ENCODE results near the gene AMER3. TPM values are rescaled to one million over a fixed set of nuclear protein-coding genes. Genes with fewer than 3 reads are reported as not detected.

The AMER3 gene
- total and polyA plus RNA-seq, 2 experiments from 2014 or later = 0.05 to 0.49 TPM

- Histone ChIP-seq H3K4me3 (no peak overlapping the region), H3K36me3 (ENCODE audit: insufficient read depth) (no peaks in the 10 kb centered on the region), H3F3A (replicated peaks; ENCODE audit: low read depth) (no peaks in the 10 kb centered on the region), H3K9me2 (ENCODE audit: insufficient read depth) (0 out of 2 replicates have a peak, but pooled peaks cover under 1% of the 10 kb centered on the region), H3K27ac (ENCODE audit: low read depth) (no peak overlapping the region), H4K20me1 (replicated peaks; ENCODE audit: insufficient read depth) (no peaks in the 10 kb centered on the region), H3K4me2 (no peak overlapping the region), H3K27me3 (ENCODE audit: insufficient read depth) (peaks cover 15% of the 10 kb centered on the region), H2AFZ (no peak overlapping the region), H3K79me2 (replicated peaks; ENCODE audit: insufficient read depth) (no peaks in the 10 kb centered on the region), H3K4me1 (ENCODE audit: insufficient read depth) (no peaks in the 10 kb centered on the region; the same call in 1 of the 2 replicates)
- H3K36me3 Mint-ChIP-seq (ENCODE audit: low read depth) = no peaks in the 10 kb centered on the region
- TF ChIP-seq EZH2phosphoT487 (IDR thresholded peaks at IDR 0.05; ENCODE audit: unreplicated experiment) (no peak), ZNF114 (CRISPR knock-in tag; IDR thresholded peaks at IDR 0.05) (no peak), CTCF (conservative IDR thresholded peaks at IDR 0.05; ENCODE audit: low read depth in 2 of 2) (no peak), STAT1 (IDR thresholded peaks at IDR 0.05; ENCODE audit: unreplicated experiment) (no peak), CREB1 (CRISPR knock-in tag; IDR thresholded peaks at IDR 0.05; ENCODE audit: low read depth) (no peak), REST (IDR thresholded peaks at IDR 0.05; ENCODE audit: unreplicated experiment) (no peak), EZH2 (IDR thresholded peaks at IDR 0.05; ENCODE audit: low read depth, unreplicated experiment) (no peak), ZNF462 (CRISPR knock-in tag; IDR thresholded peaks at IDR 0.05) (no peak), JUNB (IDR thresholded peaks at IDR 0.05; ENCODE audit: unreplicated experiment) (no peak), ZNF331 (CRISPR knock-in tag; IDR thresholded peaks at IDR 0.05; ENCODE audit: low read depth) (no peak)
- H3K27me3 Mint-ChIP-seq (ENCODE audit: insufficient read depth, low read depth, poor library complexity) = peaks cover 15% of the 10 kb centered on the region
- peak overlapping the region; percentile 5; the same call in 1 of the 3 replicates for H3K4me3 Mint-ChIP-seq
- DNase-seq (ENCODE audit: low spot score) (no peak), ATAC-seq (no peak)
- no peak overlapping the region for H3K27ac Mint-ChIP-seq
- no peaks in the 10 kb centered on the region; the same call in 2 of the 3 replicates for H3K9me3 Mint-ChIP-seq
- peaks cover 11% of the 10 kb centered on the region; the same call in 2 of the 3 replicates for H3K4me1 Mint-ChIP-seq
Observed at GRCh38 chr2:130729322-130730299, 25.7 kb upstream of the AMER3 start.
